ENCODE measurements around the gene GET4. TPM values are rescaled to one million over a fixed set of nuclear protein-coding genes. Genes with fewer than 3 reads are reported as not detected.

The GET4 gene
- total and polyA plus RNA-seq, 2 donors: 11.6 to 42.4 TPM

GRCh38 chr7:927031-927671, 50.8 kb downstream of the GET4 start:
- 84% methylated on average over 21 of the region's 21 CpGs for WGBS
- DNase-seq (ENCODE audit: extremely low spot score): no peak
- Histone ChIP-seq H3K27ac (ENCODE audit: low read depth) (no peak overlapping the region), H3K36me3 (ENCODE audit: insufficient read depth) (no peaks in the 10 kb centered on the region), H3K4me3 (ENCODE audit: low read depth, low read length) (no peak overlapping the region), H3K4me1 (ENCODE audit: insufficient read depth) (no peaks in the 10 kb centered on the region)

GRCh38 chr7:929311-929711, 53.0 kb downstream of the GET4 start:
- H3K36me3 ChIP-seq (ENCODE audit: insufficient read depth): no peaks in the 10 kb centered on the region
- DNase-seq (ENCODE audit: extremely low spot score): no peak
- 84% methylated on average over 14 of the region's 14 CpGs for WGBS
- no peaks in the 10 kb centered on the region for H3K4me1 ChIP-seq (ENCODE audit: insufficient read depth)
- no peak overlapping the region for H3K27ac ChIP-seq (ENCODE audit: low read depth)
- no peak overlapping the region for H3K4me3 ChIP-seq (ENCODE audit: low read depth, low read length)

GRCh38 chr7:930975-931758, 54.8 kb downstream of the GET4 start:
- Histone ChIP-seq H3K36me3 (ENCODE audit: insufficient read depth) (no peaks in the 10 kb centered on the region), H3K4me1 (ENCODE audit: insufficient read depth) (no peaks in the 10 kb centered on the region), H3K4me3 (ENCODE audit: low read depth, low read length) (no peak overlapping the region), H3K27ac (ENCODE audit: low read depth) (no peak overlapping the region)
- DNase-seq (ENCODE audit: extremely low spot score): no peak
- 75% methylated on average over 29 of the region's 29 CpGs for WGBS

- no peaks in the 10 kb centered on the region for H3K4me1 ChIP-seq (ENCODE audit: insufficient read depth)
- H3K4me3 ChIP-seq (ENCODE audit: low read depth, low read length): no peak overlapping the region
- WGBS: 92% methylated on average over 21 of the region's 21 CpGs
- no peak for DNase-seq (ENCODE audit: extremely low spot score)
- H3K27ac ChIP-seq (ENCODE audit: low read depth): no peak overlapping the region
- H3K36me3 ChIP-seq (ENCODE audit: insufficient read depth): no peaks in the 10 kb centered on the region
Measured at GRCh38 chr7:931871-932650, 55.7 kb downstream of the GET4 start.

GRCh38 chr7:932651-932975, 56.3 kb downstream of the GET4 start:
- Histone ChIP-seq H3K36me3 (ENCODE audit: insufficient read depth) (no peaks in the 10 kb centered on the region), H3K4me3 (ENCODE audit: low read depth, low read length) (no peak overlapping the region), H3K4me1 (ENCODE audit: insufficient read depth) (no peaks in the 10 kb centered on the region), H3K27ac (ENCODE audit: low read depth) (no peak overlapping the region)
- 95% methylated on average over 11 of the region's 11 CpGs for WGBS
- DNase-seq (ENCODE audit: extremely low spot score): no peak

GRCh38 chr7:934469-935163, 58.3 kb downstream of the GET4 start:
- no peak for DNase-seq (ENCODE audit: extremely low spot score)
- Histone ChIP-seq H3K36me3 (ENCODE audit: insufficient read depth) (no peaks in the 10 kb centered on the region), H3K27ac (ENCODE audit: low read depth) (no peak overlapping the region), H3K4me1 (ENCODE audit: insufficient read depth) (no peaks in the 10 kb centered on the region), H3K4me3 (ENCODE audit: low read depth, low read length) (no peak overlapping the region)
- 84% methylated on average over 34 of the region's 34 CpGs for WGBS

GRCh38 chr7:935164-935873, 59.0 kb downstream of the GET4 start:
- H3K27ac ChIP-seq (ENCODE audit: low read depth): no peak overlapping the region
- 79% methylated on average over 46 of the region's 46 CpGs for WGBS
- no peaks in the 10 kb centered on the region for H3K36me3 ChIP-seq (ENCODE audit: insufficient read depth)
- no peak overlapping the region for H3K4me3 ChIP-seq (ENCODE audit: low read depth, low read length)
- H3K4me1 ChIP-seq (ENCODE audit: insufficient read depth): no peaks in the 10 kb centered on the region
- DNase-seq (ENCODE audit: extremely low spot score): no peak

GRCh38 chr7:935874-936385, 59.6 kb downstream of the GET4 start:
- Histone ChIP-seq H3K27ac (ENCODE audit: low read depth) (no peak overlapping the region), H3K36me3 (ENCODE audit: insufficient read depth) (no peaks in the 10 kb centered on the region), H3K4me3 (ENCODE audit: low read depth, low read length) (no peak overlapping the region), H3K4me1 (ENCODE audit: insufficient read depth) (no peaks in the 10 kb centered on the region)
- DNase-seq (ENCODE audit: extremely low spot score): no peak
- WGBS: 90% methylated on average over 28 of the region's 28 CpGs

GRCh38 chr7:936386-937054, 60.2 kb downstream of the GET4 start:
- no peak for DNase-seq (ENCODE audit: extremely low spot score)
- Histone ChIP-seq H3K4me3 (ENCODE audit: low read depth, low read length) (no peak overlapping the region), H3K4me1 (ENCODE audit: insufficient read depth) (no peaks in the 10 kb centered on the region), H3K27ac (ENCODE audit: low read depth) (no peak overlapping the region), H3K36me3 (ENCODE audit: insufficient read depth) (no peaks in the 10 kb centered on the region)
- 79% methylated on average over 22 of the region's 22 CpGs for WGBS

- no peak overlapping the region for H3K27ac ChIP-seq (ENCODE audit: low read depth)
- H3K4me1 ChIP-seq (ENCODE audit: insufficient read depth): no peaks in the 10 kb centered on the region
- DNase-seq (ENCODE audit: extremely low spot score): no peak
- H3K36me3 ChIP-seq (ENCODE audit: insufficient read depth): no peaks in the 10 kb centered on the region
- WGBS: 89% methylated on average over 16 of the region's 16 CpGs
- H3K4me3 ChIP-seq (ENCODE audit: low read depth, low read length): no peak overlapping the region
Measured at GRCh38 chr7:937856-938484, 61.6 kb downstream of the GET4 start.

GRCh38 chr7:938546-939185, 62.3 kb downstream of the GET4 start:
- DNase-seq (ENCODE audit: extremely low spot score): no peak
- no peaks in the 10 kb centered on the region for H3K4me1 ChIP-seq (ENCODE audit: insufficient read depth)
- H3K4me3 ChIP-seq (ENCODE audit: low read depth, low read length): no peak overlapping the region
- H3K27ac ChIP-seq (ENCODE audit: low read depth): no peak overlapping the region
- WGBS: 95% methylated on average over 27 of the region's 27 CpGs
- H3K36me3 ChIP-seq (ENCODE audit: insufficient read depth): no peaks in the 10 kb centered on the region

GRCh38 chr7:939843-940242, 63.5 kb downstream of the GET4 start:
- DNase-seq (ENCODE audit: extremely low spot score): no peak

More at GRCh38 chr7:939843-940242, 63.5 kb downstream of the GET4 start:
- H3K4me3 ChIP-seq (ENCODE audit: low read depth, low read length): no peak overlapping the region
- H3K36me3 ChIP-seq (ENCODE audit: insufficient read depth): no peaks in the 10 kb centered on the region
- no peaks in the 10 kb centered on the region for H3K4me1 ChIP-seq (ENCODE audit: insufficient read depth)
- 93% methylated on average over 4 of the region's 4 CpGs for WGBS
- H3K27ac ChIP-seq (ENCODE audit: low read depth): no peak overlapping the region
